Glutamatergic neuron (in vitro differentiated cells): ENCODE results near the gene CD151. TPM values are rescaled to one million over a fixed set of nuclear protein-coding genes. Genes with fewer than 3 reads are reported as not detected.
A peak's percentile ranks its signal among the peaks of the same experiment; 100 is the strongest.

Source experiments
- DNase-seq: peaks from one replicate; pipeline ENCODE4 v3.0.0; 2022
- H3K27ac Mint-ChIP-seq: one replicate; pipeline ENCODE4 v1.8.0; 2020; ENCODE audit warnings: mild to moderate bottlenecking, mixed read lengths, inconsistent platforms; ENCODE audit not compliant: unreplicated experiment
- H3K27me3 Mint-ChIP-seq: one replicate; pipeline ENCODE4 v1.8.0; 2020; ENCODE audit warnings: mild to moderate bottlenecking, moderate library complexity, mixed read lengths, inconsistent platforms; ENCODE audit not compliant: unreplicated experiment
- H3K36me3 Mint-ChIP-seq: one replicate; pipeline ENCODE4 v1.8.0; 2020; ENCODE audit warnings: mild to moderate bottlenecking, mixed read lengths, inconsistent platforms; ENCODE audit not compliant: unreplicated experiment
- H3K4me1 Mint-ChIP-seq: one replicate; pipeline ENCODE4 v1.8.0; 2020; ENCODE audit warnings: mild to moderate bottlenecking, low read depth, mixed read lengths, inconsistent platforms; ENCODE audit not compliant: unreplicated experiment
- H3K4me3 Mint-ChIP-seq: one replicate; pipeline ENCODE4 v1.8.0; 2020; ENCODE audit warnings: mild to moderate bottlenecking, mixed read lengths, inconsistent platforms; ENCODE audit not compliant: unreplicated experiment
- H3K9me3 Mint-ChIP-seq: one replicate; pipeline ENCODE4 v1.8.0; 2020; ENCODE audit warnings: mild to moderate bottlenecking, moderate library complexity, mixed read lengths, inconsistent platforms; ENCODE audit not compliant: unreplicated experiment
- CTCF ChIP-seq: fragments of 200-600 bp; sonication (generic); IDR thresholded peaks from one replicate; pipeline ENCODE4 v1.5.0; 2021; ENCODE audit not compliant: partially characterized antibody, unreplicated experiment
- total RNA-seq: library from RNA; stranded (reverse); fragmentation: NEBNext Ultra II Directional; extraction: Animal tissue kit (Norgen Biotek cat#: 25700); gene quantifications from one replicate; pipeline ENCODE4 v1.2.1, GENCODE V29; 2021; ENCODE audit not compliant: unreplicated experiment

The CD151 gene
- total RNA-seq, 1 donor from 2014 or later: 346 TPM

GRCh38 chr11:862081-862661 is 29.4 kb downstream of the CD151 start:
- Mint-ChIP-seq H3K4me3 (peak overlapping the region; percentile 67), H3K27ac (peak overlapping the region; percentile 62), H3K27me3 (peaks cover 15% of the 10 kb centered on the region), H3K9me3 (peaks cover 7% of the 10 kb centered on the region), H3K36me3 (no peaks in the 10 kb centered on the region), H3K4me1 (peaks cover 18% of the 10 kb centered on the region)
- DNase-seq: peak; percentile 68
- TF ChIP-seq CTCF: no peak

- peaks cover 15% of the 10 kb centered on the region for H3K27me3 Mint-ChIP-seq
- H3K4me1 Mint-ChIP-seq: peaks cover 16% of the 10 kb centered on the region
- H3K4me3 Mint-ChIP-seq: peak overlapping the region; percentile 67
- H3K36me3 Mint-ChIP-seq: no peaks in the 10 kb centered on the region
- TF ChIP-seq CTCF: no peak
- peaks cover 6% of the 10 kb centered on the region for H3K9me3 Mint-ChIP-seq
- no peak overlapping the region for H3K27ac Mint-ChIP-seq
- no peak for DNase-seq
Measured at GRCh38 chr11:862696-863022, 29.9 kb downstream of the CD151 start.

GRCh38 chr11:863023-863909 is 30.5 kb downstream of the CD151 start:
- DNase-seq: no peak
- no peak for TF ChIP-seq CTCF
- Mint-ChIP-seq H3K27me3 (peaks cover 14% of the 10 kb centered on the region), H3K9me3 (peaks cover 6% of the 10 kb centered on the region), H3K36me3 (no peaks in the 10 kb centered on the region), H3K4me1 (peaks cover 12% of the 10 kb centered on the region), H3K4me3 (peak overlapping the region; percentile 55), H3K27ac (peak overlapping the region; percentile 8)

GRCh38 chr11:863910-864827 is 31.4 kb downstream of the CD151 start:
- TF ChIP-seq CTCF: no peak
- H3K36me3 Mint-ChIP-seq: no peaks in the 10 kb centered on the region
- H3K27ac Mint-ChIP-seq: no peak overlapping the region
- H3K4me3 Mint-ChIP-seq: no peak overlapping the region
- H3K4me1 Mint-ChIP-seq: peaks cover 7% of the 10 kb centered on the region
- peaks cover 10% of the 10 kb centered on the region for H3K27me3 Mint-ChIP-seq
- no peak for DNase-seq
- H3K9me3 Mint-ChIP-seq: peaks cover 8% of the 10 kb centered on the region
